Measurements from ENCODE around the gene SEMA5B.

Gene SEMA5B

DNA sequence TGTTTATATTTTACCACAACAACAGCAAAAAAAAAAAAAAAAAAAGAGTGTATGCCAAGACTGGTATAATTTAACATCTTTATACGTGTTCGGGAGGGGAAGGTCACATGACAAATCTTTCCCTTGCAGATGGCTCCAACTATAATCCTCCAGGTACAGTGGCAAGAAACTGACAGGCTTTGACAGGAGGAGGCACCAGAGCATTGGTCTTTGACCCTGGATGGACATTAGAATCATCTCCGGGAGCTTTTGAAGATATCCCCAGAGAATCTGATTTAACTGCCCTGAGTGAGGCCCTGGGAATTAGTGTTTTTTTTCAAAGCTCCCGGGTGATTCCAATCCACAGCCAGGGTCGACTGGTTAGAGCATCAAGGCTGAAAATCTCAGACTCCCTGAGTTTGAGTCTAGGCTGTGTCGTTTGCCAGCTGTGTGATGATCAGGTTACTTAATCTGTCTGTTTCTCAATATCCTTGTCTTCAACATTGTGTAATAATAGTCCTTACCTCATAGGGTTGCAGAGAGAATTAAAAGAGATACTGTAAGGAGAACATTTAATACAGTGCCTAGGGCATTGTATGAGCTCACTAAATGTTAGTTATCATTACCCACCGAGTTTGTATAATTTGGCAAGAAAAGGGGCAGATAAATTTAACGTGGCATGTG is 8.9 kb upstream of the SEMA5B start:
- H3K36me3 ChIP-seq (ENCODE audit: control insufficient read depth, low read depth, low read length) = no peaks in the 10 kb centered on the region
- no peak overlapping the region for H3K27ac ChIP-seq (ENCODE audit: low read length)
- H3K4me3 ChIP-seq (ENCODE audit: low read length) = no peak overlapping the region
- H3K9me3 ChIP-seq (ENCODE audit: control insufficient read depth, low read depth, low read length) = no peaks in the 10 kb centered on the region
- no peak overlapping the region for H3K9ac ChIP-seq (ENCODE audit: low read length)
- H3K4me1 ChIP-seq (ENCODE audit: control insufficient read depth, low read depth, low read length) = no peaks in the 10 kb centered on the region
- no peaks in the 10 kb centered on the region for H3K27me3 ChIP-seq (ENCODE audit: control insufficient read depth, insufficient read depth, low read length)

DNA sequence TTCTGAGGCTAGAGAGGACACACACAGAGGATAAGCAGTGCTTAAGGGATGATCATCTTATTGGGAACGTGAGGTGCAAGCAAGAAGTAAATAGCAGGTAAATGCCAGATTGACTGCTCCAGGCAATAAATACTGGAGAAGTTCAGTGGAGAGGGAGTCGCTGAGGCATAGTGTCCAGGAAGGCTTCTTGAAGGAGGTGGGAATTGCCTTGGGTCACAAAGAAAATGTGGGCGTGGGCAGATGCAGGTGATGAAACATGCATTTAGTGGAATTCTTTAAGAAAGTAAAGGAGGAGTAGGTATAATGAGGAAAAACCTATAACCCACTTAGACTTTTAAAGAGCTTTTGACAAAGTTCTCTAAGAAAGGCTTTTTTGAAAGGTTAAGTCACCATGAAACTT is 7.4 kb upstream of the SEMA5B start:
- Histone ChIP-seq H3K27ac (ENCODE audit: low read length) (no peak overlapping the region), H3K4me1 (ENCODE audit: control insufficient read depth, low read depth, low read length) (no peaks in the 10 kb centered on the region), H3K9me3 (ENCODE audit: control insufficient read depth, low read depth, low read length) (no peaks in the 10 kb centered on the region), H3K27me3 (ENCODE audit: control insufficient read depth, insufficient read depth, low read length) (peaks cover 3% of the 10 kb centered on the region), H3K36me3 (ENCODE audit: control insufficient read depth, low read depth, low read length) (no peaks in the 10 kb centered on the region), H3K9ac (ENCODE audit: low read length) (no peak overlapping the region), H3K4me3 (ENCODE audit: low read length) (no peak overlapping the region)

DNA sequence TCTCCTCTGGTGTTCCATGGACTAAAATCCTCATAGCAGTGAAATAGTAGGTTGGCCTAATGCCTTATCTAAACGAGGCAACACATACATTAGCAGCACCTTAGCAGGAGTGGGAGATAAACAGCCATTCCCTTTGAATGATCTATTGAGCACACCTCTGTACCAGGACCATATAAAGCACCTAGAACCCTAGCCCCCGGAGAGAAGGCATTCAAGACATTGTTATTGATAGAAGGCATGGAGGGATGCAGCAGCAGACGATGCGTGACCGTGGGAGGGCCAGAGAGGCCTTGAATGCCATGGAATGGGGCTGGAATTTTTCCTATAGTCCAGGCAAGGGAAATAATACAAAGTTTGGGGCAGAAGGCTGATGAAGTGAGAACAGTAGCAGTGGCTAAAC is 6.6 kb upstream of the SEMA5B start:
- Histone ChIP-seq H3K36me3 (ENCODE audit: control insufficient read depth, low read depth, low read length) (no peaks in the 10 kb centered on the region), H3K9me3 (ENCODE audit: control insufficient read depth, low read depth, low read length) (no peaks in the 10 kb centered on the region), H3K27me3 (ENCODE audit: control insufficient read depth, insufficient read depth, low read length) (peaks cover 10% of the 10 kb centered on the region), H3K9ac (ENCODE audit: low read length) (no peak overlapping the region), H3K4me1 (ENCODE audit: control insufficient read depth, low read depth, low read length) (no peaks in the 10 kb centered on the region), H3K4me3 (ENCODE audit: low read length) (no peak overlapping the region), H3K27ac (ENCODE audit: low read length) (no peak overlapping the region)

DNA sequence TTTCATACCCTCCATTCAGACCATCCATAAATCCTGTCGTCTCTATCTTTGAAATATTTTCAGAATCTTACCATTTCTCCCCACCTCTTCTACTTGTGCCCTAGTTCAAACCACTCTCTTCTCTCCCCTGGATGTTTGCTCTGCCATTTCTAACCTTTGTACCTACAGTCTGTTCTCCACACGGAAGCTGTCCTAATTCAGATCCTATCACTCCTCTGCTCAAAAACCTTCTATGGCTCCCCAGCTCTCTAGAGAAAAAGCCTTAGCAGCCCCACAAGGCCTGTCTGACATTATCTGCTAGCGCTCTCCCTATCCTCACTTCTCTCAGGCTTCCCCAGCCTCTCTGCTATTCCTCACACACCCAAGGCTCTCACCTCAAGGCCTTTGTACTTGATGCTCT is 4.5 kb upstream of the SEMA5B start:
- Histone ChIP-seq H3K27me3 (ENCODE audit: control insufficient read depth, insufficient read depth, low read length) (peaks cover 19% of the 10 kb centered on the region), H3K4me3 (ENCODE audit: low read length) (no peak overlapping the region)

DNA sequence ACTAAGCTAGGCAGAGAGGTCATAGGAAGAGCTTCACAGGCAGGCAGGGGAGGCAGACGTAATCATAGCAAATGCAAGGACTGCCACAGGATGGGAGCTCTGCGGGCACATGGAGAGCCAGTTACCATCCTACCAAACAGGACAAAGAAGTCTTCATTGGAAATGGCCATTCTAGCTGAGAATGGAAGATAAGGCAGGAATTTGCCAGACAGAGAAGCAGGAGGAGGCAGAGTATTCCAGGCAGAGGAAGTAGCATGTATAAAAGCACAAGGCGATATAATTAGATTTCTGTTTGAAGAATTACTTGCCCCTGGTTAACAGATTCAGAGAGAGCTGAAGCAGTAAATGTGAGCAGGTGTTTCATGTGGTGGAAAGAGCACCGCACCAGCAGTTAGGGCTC is 3.5 kb upstream of the SEMA5B start:
- Histone ChIP-seq H3K9ac (ENCODE audit: low read length) (no peak overlapping the region), H3K36me3 (ENCODE audit: control insufficient read depth, low read depth, low read length) (no peaks in the 10 kb centered on the region), H3K4me3 (ENCODE audit: low read length) (no peak overlapping the region), H3K4me1 (ENCODE audit: control insufficient read depth, low read depth, low read length) (peaks cover 5% of the 10 kb centered on the region), H3K27ac (ENCODE audit: low read length) (no peak overlapping the region), H3K27me3 (ENCODE audit: control insufficient read depth, insufficient read depth, low read length) (peaks cover 19% of the 10 kb centered on the region), H3K9me3 (ENCODE audit: control insufficient read depth, low read depth, low read length) (no peaks in the 10 kb centered on the region)

More for the DNA sequence above, 4.5 kb upstream of the SEMA5B start:
- no peak overlapping the region for H3K27ac ChIP-seq (ENCODE audit: low read length)
- H3K36me3 ChIP-seq (ENCODE audit: control insufficient read depth, low read depth, low read length) = no peaks in the 10 kb centered on the region
- no peak overlapping the region for H3K9ac ChIP-seq (ENCODE audit: low read length)
- no peaks in the 10 kb centered on the region for H3K9me3 ChIP-seq (ENCODE audit: control insufficient read depth, low read depth, low read length)
- H3K4me1 ChIP-seq (ENCODE audit: control insufficient read depth, low read depth, low read length) = peaks cover 5% of the 10 kb centered on the region

DNA sequence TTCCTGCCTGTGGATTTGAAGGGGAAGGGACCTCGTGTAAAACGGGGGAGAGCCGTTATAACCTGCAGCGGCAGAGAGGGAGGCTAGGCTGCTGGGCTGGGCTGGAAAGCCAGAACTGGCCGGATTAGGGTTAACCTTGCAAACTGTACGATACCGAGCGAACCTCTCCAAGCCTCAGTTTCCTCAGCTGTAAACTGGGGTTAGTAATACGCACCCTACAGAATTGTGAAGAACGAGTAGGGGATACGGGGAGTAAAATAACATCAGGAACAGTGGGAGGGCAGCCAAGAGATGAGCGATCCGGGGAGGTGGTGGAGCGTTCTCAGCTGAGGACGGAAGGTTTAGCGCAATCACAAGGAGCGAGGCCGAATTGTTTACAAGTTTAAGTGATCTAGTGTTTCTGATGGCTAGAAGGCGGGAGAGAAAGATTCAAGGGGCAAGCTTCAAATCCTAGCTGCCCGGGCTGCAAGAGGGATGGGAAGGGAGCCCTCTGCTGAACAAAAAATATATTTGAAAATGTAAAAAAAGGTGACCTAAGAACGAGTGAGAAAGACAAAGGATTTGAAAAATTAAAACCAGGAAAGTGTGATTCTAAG is 768 bp upstream of the SEMA5B start:
- Histone ChIP-seq H3K4me1 (ENCODE audit: control insufficient read depth, low read depth, low read length) (peaks cover 17% of the 10 kb centered on the region), H3K27me3 (ENCODE audit: control insufficient read depth, insufficient read depth, low read length) (peaks cover 32% of the 10 kb centered on the region), H3K36me3 (ENCODE audit: control insufficient read depth, low read depth, low read length) (no peaks in the 10 kb centered on the region), H3K9me3 (ENCODE audit: control insufficient read depth, low read depth, low read length) (no peaks in the 10 kb centered on the region), H3K4me3 (ENCODE audit: low read length) (peak overlapping the region; percentile 83), H3K9ac (ENCODE audit: low read length) (peak overlapping the region; percentile 58), H3K27ac (ENCODE audit: low read length) (no peak overlapping the region)

DNA sequence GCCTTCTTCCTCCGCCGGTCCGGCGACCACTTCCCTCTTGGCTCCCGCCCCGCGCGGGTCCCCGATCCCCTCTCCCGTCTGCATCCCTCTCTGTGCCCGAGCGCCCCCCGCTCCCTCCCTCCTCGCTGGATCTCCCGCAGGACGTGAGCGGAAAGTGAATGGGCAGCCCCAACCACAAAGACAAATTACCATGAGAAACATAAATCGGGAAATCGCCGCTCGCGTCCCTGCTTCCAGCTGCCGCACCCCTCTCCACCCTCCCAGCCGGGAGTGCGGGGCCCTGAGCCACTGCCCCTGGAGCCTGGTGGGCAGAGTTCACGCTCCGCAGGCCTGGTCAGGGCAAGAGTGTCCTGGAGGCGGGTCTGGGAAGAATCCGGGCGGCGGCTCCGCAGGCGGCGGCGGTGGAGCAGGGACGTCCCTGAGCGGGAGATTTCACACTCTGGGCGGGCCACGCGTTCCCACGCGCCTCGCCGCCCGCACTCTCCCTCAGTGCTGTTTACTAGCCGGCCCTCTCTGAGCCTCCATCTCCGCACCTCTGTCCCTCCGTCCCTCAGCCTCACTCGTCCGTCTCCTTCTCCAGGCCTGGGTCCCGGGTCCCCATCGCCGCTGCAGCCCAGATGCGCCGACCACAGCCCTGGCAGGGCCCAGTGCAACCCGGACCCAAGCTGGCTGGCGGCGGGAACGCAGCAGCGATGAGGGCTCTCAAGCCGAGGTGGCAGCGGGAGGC is 835 bp downstream of the SEMA5B start:
- peaks cover 32% of the 10 kb centered on the region for H3K27me3 ChIP-seq (ENCODE audit: control insufficient read depth, insufficient read depth, low read length)
- no peak overlapping the region for H3K27ac ChIP-seq (ENCODE audit: low read length)
- H3K4me1 ChIP-seq (ENCODE audit: control insufficient read depth, low read depth, low read length) = peaks cover 31% of the 10 kb centered on the region
- peak overlapping the region; percentile 24 for H3K9ac ChIP-seq (ENCODE audit: low read length)
- H3K4me3 ChIP-seq (ENCODE audit: low read length) = peak overlapping the region; percentile 83
- no peaks in the 10 kb centered on the region for H3K9me3 ChIP-seq (ENCODE audit: control insufficient read depth, low read depth, low read length)
- H3K36me3 ChIP-seq (ENCODE audit: control insufficient read depth, low read depth, low read length) = no peaks in the 10 kb centered on the region

DNA sequence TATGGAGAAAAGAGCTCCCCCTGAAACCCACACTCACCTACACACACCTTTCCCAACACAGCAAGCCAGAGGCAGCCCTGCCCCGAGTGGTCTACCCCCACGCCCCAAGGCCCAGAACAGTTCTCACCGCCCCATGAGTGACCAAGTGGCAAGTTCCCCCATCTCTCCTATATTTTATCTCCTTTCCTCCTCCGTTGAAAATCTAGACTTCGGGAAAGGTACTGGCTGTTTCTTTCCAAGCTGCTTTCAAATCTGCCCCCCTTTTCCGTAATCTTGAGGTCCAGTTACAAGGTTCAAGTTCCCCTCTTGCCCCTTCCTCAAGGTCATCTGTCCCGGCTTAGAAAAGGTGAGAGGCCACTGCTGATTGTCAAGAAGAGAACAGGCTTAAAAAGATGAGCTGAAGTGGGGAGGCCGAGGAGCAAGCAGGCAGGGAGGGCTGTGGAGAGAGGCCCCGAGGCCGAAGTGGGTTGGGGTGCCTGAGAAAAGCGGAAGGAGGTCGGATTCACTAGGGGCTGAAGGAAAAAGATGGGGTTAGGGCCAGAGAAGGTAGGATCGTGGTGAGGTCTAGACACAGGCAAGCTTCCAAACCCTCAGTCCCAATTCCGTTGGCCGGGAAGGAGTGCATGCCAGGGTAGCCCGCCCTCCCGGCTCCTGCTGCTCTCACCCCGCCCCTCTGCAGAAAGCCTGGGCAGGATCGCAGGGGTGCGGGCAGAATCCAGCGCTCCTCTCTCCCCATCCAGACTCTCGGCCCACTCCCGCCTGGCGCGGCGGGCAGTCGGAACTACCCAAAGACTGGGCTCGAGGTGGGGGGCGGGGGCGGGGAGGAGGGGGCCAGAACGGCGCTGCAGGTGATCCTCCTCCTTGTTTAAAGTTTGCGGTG is 1.7 kb downstream of the SEMA5B start:
- Histone ChIP-seq H3K9me3 (ENCODE audit: control insufficient read depth, low read depth, low read length) (no peaks in the 10 kb centered on the region), H3K36me3 (ENCODE audit: control insufficient read depth, low read depth, low read length) (no peaks in the 10 kb centered on the region), H3K27me3 (ENCODE audit: control insufficient read depth, insufficient read depth, low read length) (peaks cover 32% of the 10 kb centered on the region), H3K4me1 (ENCODE audit: control insufficient read depth, low read depth, low read length) (peaks cover 40% of the 10 kb centered on the region), H3K9ac (ENCODE audit: low read length) (peak overlapping the region; percentile 24), H3K27ac (ENCODE audit: low read length) (no peak overlapping the region), H3K4me3 (ENCODE audit: low read length) (peak overlapping the region; percentile 83)

DNA sequence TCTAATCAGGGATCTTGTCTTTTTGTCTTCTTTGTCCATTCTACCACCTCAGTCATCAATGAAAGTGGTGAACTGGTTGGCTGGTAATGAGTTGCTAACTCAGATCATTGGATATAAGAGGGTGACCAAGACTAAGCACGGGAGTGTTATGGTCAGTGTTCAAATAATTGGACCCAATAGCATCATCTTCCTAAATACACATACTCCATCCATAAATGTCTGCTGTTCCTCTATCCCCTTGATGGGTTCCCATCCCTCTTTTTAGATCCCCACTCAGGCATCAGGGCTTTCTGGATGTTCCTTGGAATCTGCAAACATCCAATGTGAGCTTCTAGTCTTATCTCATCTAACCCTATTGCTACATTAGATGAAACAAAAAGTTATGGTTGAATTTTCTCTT is 3.5 kb downstream of the SEMA5B start:
- Histone ChIP-seq H3K4me1 (ENCODE audit: control insufficient read depth, low read depth, low read length) (peaks cover 46% of the 10 kb centered on the region), H3K27me3 (ENCODE audit: control insufficient read depth, insufficient read depth, low read length) (peaks cover 22% of the 10 kb centered on the region), H3K27ac (ENCODE audit: low read length) (no peak overlapping the region), H3K9ac (ENCODE audit: low read length) (no peak overlapping the region), H3K4me3 (ENCODE audit: low read length) (no peak overlapping the region), H3K36me3 (ENCODE audit: control insufficient read depth, low read depth, low read length) (no peaks in the 10 kb centered on the region), H3K9me3 (ENCODE audit: control insufficient read depth, low read depth, low read length) (no peaks in the 10 kb centered on the region)

DNA sequence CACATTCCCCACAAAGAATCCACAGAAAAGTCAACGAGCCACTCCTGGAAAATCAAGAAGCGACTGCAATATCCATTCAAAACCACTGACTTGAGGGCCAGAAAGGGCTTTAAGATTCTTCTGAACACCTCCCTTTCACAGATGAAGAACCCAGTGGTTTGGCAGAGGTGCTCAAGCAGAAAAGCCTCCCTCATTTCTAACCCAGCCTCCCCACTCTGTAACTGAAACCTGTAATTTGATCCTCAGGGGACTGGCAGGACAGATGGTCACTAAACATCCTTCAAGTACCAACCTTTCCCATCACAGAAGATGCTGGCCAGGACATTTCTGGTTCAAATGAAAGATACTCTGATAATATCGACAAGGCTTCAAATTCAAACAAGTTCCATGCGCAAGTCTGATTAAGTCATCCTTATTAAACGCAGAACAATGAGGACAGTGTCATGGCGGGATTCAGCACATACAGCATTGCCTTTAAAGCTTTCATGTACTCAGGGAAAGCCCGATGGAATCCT is 5.5 kb downstream of the SEMA5B start:
- Histone ChIP-seq H3K9me3 (ENCODE audit: control insufficient read depth, low read depth, low read length) (no peaks in the 10 kb centered on the region), H3K27me3 (ENCODE audit: control insufficient read depth, insufficient read depth, low read length) (peaks cover 13% of the 10 kb centered on the region), H3K9ac (ENCODE audit: low read length) (no peak overlapping the region), H3K36me3 (ENCODE audit: control insufficient read depth, low read depth, low read length) (no peaks in the 10 kb centered on the region), H3K27ac (ENCODE audit: low read length) (no peak overlapping the region), H3K4me1 (ENCODE audit: control insufficient read depth, low read depth, low read length) (peaks cover 40% of the 10 kb centered on the region), H3K4me3 (ENCODE audit: low read length) (peak overlapping the region; percentile 23)

DNA sequence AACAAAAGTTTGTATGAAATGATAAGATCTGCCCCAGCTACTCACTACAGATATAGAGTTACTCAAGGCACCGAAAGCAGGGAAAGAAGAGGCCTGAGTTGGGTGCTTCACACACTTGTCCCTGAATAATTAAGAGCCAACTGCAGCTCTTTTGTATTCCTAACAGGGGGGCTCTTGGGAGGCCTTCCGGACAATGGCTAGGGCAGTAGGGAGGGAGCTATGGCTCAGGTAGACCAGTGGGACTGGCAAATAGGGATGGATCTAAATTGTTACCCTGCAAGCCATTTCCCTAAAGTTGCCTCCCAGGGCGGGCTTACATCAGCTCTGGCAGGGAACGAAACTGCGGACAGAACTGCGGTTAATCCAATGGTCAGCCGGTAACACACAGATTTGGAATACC is 6.2 kb downstream of the SEMA5B start:
- no peaks in the 10 kb centered on the region for H3K9me3 ChIP-seq (ENCODE audit: control insufficient read depth, low read depth, low read length)
- peak overlapping the region; percentile 23 for H3K4me3 ChIP-seq (ENCODE audit: low read length)
- H3K4me1 ChIP-seq (ENCODE audit: control insufficient read depth, low read depth, low read length) = peaks cover 40% of the 10 kb centered on the region
- no peaks in the 10 kb centered on the region for H3K36me3 ChIP-seq (ENCODE audit: control insufficient read depth, low read depth, low read length)
- peaks cover 13% of the 10 kb centered on the region for H3K27me3 ChIP-seq (ENCODE audit: control insufficient read depth, insufficient read depth, low read length)
- no peak overlapping the region for H3K27ac ChIP-seq (ENCODE audit: low read length)
- no peak overlapping the region for H3K9ac ChIP-seq (ENCODE audit: low read length)
